Middle frontal gyrus (tissue), 1 donor: ENCODE data around the gene ANKRD13A.
"Not testable (repeated sequence)": the region's sequence is repeated elsewhere in the genome, so short reads cannot be mapped to it uniquely, and the experiment has no call there.

Experiments
- DNase-seq: peaks from one replicate; pipeline ENCODE4 v3.0.0-alpha.2; 2015; ENCODE audit warnings: low spot score; ENCODE audit errors: extremely low spot score

Gene ANKRD13A

DNA sequence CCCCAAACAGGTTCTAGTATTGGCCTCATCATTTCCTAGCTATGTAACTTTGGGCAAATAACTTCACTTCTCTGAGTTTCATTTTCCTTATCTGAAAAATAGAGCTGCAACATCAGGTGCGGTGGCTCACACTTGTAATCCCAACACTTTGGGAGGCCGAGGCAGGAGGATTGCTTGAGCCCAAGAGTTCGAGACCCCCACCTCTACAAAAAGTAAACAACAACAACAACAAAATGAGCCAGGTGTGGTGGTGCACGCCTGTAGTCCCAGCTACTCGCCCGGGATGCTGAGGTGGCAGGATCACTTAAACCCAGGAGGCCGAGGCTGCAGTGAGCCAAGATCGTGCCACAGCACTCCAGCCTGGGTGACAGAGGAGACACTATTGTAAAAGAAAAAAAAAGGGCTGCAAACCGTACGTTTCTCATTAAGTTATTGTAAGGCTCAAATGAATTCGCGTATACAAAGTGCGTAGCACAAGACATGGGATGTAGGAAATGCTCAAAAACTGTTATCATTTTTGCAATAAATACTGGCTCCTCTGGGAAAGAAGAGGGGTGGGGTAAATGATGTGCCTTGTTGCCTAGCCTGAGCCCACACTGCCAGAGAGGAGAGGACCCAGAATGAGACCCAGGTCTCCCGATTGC is 48.2 kb downstream of the ANKRD13A start:
- DNase-seq = no peak

DNA sequence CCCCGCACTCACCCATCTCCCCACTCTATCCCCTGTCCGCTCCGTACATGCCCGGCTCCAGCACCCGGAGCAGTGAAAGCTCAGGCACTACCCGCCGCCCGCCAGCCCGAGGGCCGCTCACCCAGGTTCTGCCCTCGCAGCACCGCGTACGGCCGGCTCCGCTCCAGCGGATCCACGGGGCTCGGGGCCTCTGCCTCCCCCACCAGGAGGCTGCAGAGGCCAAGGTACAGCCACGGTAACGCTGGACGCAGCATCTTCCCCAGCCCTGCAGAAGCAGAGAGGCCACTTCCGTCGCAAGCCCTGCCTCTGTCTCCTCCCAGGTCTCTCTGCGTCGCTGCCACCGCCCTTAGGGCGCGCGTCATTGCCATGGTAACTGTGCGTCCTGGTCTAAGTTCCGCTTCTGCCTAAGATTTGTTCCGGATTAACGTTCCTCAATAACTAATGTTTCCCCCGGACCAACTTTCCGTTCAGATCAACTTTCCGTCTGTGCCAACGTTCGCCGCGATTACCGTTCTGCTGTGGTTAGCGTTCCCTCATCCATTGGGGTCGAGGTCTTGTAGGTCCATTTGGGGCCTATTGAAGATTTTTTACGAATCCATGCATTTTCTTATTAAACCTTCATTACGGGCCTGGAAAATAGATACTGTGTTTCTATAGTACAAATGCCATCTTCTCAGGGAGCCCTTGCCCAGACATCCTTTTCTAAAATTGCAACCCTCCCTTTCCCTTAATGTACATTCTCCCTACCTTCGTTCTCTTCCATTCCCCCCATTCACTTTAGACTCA is 49.2 kb downstream of the ANKRD13A start, which contains the start of gene C12orf76:
TSS of gene C12orf76 (minus strand) at position 281 of the 786 bp plus-strand sequence. CDS start at position 254, 27 bp downstream.
- peak; percentile 96 for DNase-seq

GRCh38 chr12:110049034-110049433 is 49.8 kb downstream of the ANKRD13A start:
- DNase-seq = not testable (repeated sequence)

DNA sequence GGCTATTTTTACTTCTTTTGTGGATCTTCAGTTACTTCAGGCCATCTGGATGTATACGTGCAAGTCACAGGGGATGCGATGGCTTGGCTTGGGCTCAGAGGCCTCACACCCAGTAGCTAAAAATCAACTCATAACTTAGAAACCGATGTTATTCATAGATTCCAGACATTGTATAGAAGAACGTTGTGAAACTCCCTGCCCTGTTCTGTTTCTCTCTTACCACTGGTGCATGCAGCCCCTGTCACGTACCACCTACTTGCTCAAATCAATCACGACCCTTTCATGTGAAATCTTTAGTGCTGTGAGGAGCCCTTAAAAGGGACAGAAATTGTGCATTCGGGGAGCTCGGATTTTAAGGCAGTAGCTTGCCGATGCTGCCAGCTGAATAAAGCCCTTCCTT is 50.4 kb downstream of the ANKRD13A start:
- DNase-seq = not testable (repeated sequence)

DNA sequence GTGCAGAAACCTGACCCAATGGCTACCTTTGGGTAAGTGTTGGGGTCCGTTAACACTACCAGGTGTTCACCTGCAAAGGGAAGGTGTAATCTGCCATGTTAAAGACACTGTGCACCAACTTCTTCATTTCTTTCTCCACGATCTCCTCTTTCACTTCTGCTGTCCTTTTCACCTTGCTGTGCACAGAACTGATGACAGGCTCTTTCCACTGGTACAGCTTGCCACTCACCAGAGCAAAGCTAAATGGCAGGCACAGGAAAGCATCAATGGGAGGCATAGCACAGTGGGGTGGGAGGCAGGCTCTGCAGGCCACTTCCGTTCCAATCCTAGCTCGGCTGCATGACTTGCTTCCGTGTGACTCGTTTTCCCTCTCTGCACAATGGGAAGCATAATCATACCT is 51.7 kb downstream of the ANKRD13A start:
- no peak for DNase-seq

- not testable (repeated sequence) for DNase-seq
These were observed 56.4 kb downstream of the ANKRD13A start for GRCh38 chr12:110055375-110056352.

- not testable (repeated sequence) for DNase-seq
These were observed 57.4 kb downstream of the ANKRD13A start for GRCh38 chr12:110056643-110057042.

DNA sequence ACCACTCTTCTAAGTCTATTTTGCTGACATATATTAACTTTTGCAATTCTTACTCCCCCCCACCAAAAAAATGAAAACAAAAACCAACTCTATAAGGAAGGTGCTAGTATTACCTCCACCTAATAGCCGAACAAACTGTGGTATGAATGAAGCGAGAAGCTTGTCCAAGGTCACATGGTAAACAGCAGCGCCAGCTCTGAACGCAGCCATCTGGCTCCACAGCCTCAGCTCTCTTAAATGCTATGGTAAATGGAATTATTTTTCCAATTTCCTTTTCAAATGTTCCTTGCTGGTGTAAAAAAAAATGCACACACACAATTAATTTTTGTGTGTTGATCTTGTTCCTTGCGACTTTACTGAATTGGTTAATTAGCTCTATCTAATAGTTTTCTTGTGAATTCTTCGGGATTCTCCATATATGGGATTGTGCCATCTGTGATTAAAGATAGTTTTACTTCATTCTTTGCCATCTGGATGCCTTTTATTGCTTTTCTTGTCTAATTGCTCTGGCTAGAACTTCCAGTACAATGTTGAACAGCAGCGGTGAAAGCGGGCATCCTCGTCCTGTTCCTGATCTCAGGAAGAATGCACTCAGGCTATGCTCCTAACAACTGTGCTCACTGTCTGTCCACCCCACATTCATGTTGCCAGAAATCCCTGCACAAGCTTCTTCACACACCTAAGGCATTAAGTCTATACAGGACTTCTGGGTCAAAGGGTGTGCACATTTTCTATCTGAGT is 59.8 kb downstream of the ANKRD13A start:
- no peak for DNase-seq

DNA sequence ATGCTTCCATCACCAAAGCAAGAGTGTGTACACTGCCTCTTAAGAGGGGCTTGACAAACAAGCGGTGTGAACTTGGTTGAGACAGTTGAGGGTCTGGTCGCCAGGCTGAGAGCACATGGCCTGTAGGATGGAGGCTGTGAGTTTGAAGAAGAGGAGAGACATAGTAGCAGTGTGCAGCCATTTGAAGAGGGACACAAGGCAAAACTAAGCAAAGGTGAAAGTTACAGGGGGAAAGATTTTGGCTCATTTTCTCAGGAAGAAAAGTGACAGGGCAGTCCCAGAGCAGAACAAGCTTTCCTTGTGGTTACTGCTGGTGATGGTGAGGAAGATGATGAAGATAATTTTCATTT is 60.4 kb downstream of the ANKRD13A start:
- no peak for DNase-seq

- no peak for DNase-seq
These were observed 63.0 kb downstream of the ANKRD13A start for GRCh38 chr12:110062241-110062640.

- no peak for DNase-seq
These were observed 66.3 kb downstream of the ANKRD13A start for GRCh38 chr12:110065540-110065939.

DNA sequence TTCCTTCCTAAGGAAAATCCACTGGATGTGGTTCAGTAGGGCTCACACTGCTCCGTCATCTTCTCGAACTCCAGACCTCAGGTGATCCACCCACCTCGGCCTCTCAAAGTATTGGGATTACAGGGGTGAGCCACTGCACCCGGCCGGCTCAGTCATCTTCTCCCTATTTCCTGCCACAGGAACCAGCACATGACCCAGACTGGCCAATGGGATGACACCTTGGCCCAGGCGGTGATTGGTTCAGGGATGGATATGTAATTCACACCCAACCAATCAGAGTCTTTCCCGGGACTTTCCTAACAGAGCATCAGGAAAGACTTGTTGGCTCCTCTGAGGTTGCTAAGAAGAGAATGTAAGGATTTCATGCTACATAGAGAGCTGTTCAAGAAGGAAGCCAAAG is 68.3 kb downstream of the ANKRD13A start:
- no peak for DNase-seq

DNA sequence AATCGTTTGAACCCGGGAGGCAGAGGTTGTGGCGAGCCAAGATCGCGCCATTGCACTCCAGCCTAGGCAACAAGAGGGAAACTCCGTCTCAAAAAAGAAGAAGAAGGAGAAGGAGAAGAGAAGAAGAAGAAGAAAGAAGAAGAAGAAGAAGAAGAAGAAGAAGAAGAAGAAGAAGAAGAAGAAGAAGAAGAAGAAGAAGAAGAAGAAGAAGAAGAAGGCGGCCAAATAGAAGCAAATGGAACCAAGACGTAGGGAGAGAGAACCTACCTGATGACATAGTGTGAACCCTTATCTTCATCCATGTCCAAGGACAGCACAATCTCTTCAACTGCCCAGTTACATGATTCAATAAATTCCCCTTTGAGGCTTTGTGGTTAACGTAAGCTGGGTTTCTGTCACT is 68.9 kb downstream of the ANKRD13A start:
- DNase-seq = not testable (repeated sequence)

- DNase-seq = no peak
These were observed 69.4 kb downstream of the ANKRD13A start for GRCh38 chr12:110068654-110069053.

GRCh38 chr12:110071504-110071903 is 72.3 kb downstream of the ANKRD13A start:
- no peak for DNase-seq

GRCh38 chr12:110071967-110072366 is 72.7 kb downstream of the ANKRD13A start:
- DNase-seq = no peak

DNA sequence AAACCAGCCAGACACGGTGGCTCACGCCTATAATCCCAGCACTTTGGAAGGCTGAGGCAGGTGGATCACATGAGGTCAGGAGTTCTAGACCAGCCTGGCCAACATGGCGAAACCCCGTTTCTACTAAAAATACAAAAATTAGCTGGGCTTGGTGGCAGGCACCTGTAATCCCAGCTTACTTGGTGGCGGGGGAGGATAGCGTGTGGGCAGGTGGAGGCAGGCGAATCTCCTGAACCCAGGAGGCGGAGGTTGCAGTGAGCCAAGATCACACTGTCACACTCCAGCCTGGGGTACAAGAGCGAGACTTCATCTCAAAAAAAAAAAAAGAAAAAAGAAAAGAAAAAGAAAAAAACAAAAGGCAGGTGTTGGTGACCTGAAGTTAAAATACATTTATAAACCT is 73.4 kb downstream of the ANKRD13A start:
- not testable (repeated sequence) for DNase-seq

- DNase-seq = peak; percentile 88
These were observed 74.0 kb downstream of the ANKRD13A start for GRCh38 chr12:110073049-110073831.

- no peak for DNase-seq
These were observed 74.9 kb downstream of the ANKRD13A start for GRCh38 chr12:110074089-110074488.

GRCh38 chr12:110075880-110076279 is 76.7 kb downstream of the ANKRD13A start:
- no peak for DNase-seq
